Measurements from ENCODE around the gene NOTCH2NLA.
"Not testable (repeated sequence)": the region's sequence is repeated elsewhere in the genome, so short reads cannot be mapped to it uniquely, and the experiment has no call there.

DNA sequence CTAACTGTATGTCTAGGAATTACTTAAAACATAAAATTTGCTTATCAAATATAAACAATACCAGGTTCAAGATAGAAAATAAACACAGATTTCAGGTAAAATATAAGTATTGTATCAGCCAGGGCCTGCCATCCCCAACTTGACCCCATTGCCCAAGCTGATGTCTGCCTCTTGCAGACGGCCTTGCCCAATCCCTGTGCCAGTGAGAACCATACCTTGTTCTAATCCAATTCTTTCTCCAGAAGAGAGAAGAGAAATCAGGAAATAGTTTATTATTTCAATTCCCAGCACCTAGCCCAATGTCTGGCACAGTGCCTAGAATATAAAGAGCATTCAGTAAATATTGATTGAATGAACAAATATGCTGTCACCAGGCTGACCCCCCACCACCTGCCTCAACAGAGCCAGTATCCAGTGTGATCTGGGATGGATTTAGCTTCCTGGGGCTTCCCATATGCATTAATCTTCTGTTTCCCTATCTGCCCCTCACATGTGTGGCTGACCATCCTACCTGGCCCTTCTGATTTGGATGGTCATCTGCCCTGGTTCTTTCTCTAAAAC lies 29.3 kb upstream of the NOTCH2NLA start:
- not testable (repeated sequence) for TF ChIP-seq MYC (IDR thresholded peaks at IDR 0.05; ENCODE audit: insufficient read depth, insufficient read length, insufficient replicate concordance, low read length, severe bottlenecking); GABPA (IDR thresholded peaks at IDR 0.05; ENCODE audit: low read depth)
- TF ChIP-seq, protein P1, sequence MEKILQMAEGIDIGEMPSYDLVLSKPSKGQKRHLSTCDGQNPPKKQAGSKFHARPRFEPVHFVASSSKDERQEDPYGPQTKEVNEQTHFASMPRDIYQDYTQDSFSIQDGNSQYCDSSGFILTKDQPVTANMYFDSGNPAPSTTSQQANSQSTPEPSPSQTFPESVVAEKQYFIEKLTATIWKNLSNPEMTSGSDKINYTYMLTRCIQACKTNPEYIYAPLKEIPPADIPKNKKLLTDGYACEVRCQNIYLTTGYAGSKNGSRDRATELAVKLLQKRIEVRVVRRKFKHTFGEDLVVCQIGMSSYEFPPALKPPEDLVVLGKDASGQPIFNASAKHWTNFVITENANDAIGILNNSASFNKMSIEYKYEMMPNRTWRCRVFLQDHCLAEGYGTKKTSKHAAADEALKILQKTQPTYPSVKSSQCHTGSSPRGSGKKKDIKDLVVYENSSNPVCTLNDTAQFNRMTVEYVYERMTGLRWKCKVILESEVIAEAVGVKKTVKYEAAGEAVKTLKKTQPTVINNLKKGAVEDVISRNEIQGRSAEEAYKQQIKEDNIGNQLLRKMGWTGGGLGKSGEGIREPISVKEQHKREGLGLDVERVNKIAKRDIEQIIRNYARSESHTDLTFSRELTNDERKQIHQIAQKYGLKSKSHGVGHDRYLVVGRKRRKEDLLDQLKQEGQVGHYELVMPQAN (conservative IDR thresholded peaks at IDR 0.05) = not testable (repeated sequence)

Measured in GM12878 (cell line).